Measurements from ENCODE around the gene UBE2E2.

UBE2E2 gene

DNA sequence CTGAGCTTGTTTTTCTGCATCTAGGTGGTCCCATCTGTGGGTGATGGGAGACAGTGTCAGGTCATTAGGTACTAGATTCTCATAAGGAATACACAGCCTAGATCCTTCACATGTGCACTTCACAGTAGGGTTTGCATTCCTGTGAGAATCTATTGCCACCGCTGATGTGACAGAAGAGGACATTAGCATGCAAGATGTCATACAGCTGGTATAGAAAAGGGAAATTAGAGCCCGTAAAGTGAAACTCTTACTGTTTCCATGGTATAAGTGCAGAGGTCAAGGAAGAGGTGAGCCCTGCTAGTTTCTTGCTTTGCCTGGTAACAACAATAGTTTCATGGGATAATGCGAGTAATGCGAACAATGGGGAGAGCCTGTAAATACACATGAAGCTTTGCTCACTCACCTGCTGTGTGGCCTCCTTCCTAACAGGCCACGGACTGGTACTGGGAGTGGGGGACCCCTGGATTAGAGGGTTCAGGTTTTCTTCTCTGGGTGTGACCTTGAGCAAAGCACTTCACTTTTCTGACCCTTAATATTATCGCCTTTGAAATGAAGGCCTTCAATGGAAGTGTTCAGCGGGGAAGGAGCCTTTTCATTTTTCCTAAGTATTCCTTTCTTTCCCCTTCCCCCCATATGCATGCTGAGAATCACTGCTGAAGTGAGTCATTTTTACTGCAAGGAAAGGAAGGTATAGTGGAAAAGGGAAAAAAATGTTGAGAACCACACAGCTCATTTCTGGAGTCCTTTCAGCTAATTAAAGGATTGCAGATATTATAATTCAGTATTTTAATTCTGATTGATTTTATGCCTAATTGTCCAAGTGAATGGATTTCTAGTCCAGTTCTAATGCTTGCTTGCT lies 286.4 kb downstream of the UBE2E2 start:
- DNase-seq = no peak

GRCh38 chr3:23490459-23490858 lies 287.3 kb downstream of the UBE2E2 start:
- DNase-seq = no peak

- DNase-seq = no peak
These were observed 288.9 kb downstream of the UBE2E2 start for GRCh38 chr3:23492057-23492456.

GRCh38 chr3:23493889-23494288 lies 290.8 kb downstream of the UBE2E2 start:
- DNase-seq = no peak

GRCh38 chr3:23494967-23495366 lies 291.8 kb downstream of the UBE2E2 start:
- DNase-seq = no peak

DNA sequence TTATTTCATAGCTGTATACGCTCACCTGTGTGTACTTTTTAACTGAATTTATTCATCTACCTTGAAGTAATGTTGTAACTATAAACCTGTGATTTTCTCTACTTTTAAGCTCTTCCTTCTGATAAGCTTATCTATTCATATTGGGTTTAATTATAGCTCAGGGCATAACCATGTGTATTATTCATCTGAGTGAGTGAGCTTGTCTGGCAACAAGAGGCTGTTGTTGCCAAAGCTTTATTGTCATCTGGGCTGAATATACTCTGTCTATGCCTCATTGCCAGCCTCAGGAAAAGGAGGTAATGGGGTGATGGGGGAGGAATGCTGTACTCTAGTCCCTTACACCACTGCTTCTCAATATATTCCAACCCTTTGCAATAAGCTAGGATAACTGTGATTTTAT lies 292.4 kb downstream of the UBE2E2 start:
- DNase-seq = no peak

- DNase-seq = no peak
These were observed 293.0 kb downstream of the UBE2E2 start for GRCh38 chr3:23496165-23496564.

- no peak for DNase-seq
These were observed 294.0 kb downstream of the UBE2E2 start for GRCh38 chr3:23497156-23497555.

DNA sequence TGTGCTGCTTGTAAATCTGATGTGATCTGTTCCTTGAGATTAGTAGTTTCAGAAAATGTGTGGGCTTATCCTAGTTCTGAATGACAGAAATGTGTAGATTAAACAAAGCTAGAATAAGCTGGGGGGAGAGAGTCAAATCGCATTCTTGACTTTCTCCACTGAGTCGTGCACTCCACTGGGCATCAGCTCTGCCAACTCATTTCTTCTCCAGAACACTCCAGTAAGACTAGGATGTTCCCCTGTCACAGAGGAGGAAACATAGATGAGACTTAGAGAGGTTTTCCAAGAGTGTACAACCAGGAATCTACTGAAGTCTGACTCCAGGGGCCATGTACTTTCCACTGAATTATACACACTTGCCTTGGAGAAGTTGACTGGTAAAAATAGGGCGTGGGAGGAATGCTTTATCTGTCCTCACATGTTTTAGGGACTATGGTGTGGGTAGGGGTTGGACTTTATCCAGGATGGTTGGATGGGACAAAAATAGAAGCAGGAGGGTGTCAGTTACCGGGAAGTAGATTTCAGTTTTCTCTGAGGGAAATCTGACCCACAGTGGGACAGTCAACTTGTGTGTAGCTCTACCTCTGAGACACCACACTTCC lies 298.2 kb downstream of the UBE2E2 start:
- no peak for DNase-seq

GRCh38 chr3:23508464-23508863 lies 305.3 kb downstream of the UBE2E2 start:
- DNase-seq = no peak

- no peak for DNase-seq
These were observed 315.3 kb downstream of the UBE2E2 start for GRCh38 chr3:23518441-23518840.

GRCh38 chr3:23519314-23520208 lies 316.4 kb downstream of the UBE2E2 start:
- DNase-seq = no peak

GRCh38 chr3:23527326-23527725 lies 324.2 kb downstream of the UBE2E2 start:
- no peak for DNase-seq

GRCh38 chr3:23533596-23533995 lies 330.5 kb downstream of the UBE2E2 start:
- no peak for DNase-seq

DNA sequence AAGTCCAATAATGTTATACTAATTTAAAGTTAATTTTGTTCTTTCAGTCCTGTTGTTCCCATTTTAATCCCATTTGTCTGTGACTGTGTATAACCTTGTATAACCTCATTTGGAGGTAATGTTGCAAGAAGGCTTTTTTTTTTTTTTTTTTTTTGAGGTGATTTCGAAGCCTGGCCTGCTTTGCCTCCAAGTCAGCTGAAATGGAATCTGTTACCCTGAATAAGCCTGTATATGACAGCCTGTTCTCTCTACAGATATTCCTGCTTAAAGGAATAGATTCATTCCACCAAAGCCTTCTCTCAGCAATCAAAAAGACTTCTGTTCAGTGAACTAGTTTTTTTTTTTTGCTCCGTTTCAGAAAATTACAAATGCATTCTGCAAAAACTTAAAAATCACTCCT lies 330.9 kb downstream of the UBE2E2 start:
- no peak for DNase-seq

DNA sequence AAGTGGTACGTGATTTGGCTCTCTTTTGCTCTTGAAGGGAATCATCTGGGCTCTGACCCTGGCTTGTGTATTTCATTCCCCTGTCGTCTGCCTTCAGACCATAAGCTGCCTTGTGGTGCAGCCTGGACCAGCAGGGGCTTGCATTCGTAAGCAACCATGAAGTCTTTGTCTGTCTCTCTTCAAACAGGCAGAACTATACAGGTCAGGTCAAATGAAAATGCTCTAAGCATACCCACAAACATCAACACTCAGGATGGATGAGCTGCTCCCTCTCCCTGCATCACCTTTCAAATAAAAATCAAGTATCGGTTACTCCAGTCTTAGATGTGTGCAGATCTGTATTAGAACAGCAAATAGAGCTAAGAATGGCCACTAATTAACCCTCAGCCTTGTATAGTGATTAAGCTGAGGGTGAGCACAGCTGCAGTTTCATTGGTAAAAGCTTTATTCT lies 334.0 kb downstream of the UBE2E2 start:
- no peak for DNase-seq

DNA sequence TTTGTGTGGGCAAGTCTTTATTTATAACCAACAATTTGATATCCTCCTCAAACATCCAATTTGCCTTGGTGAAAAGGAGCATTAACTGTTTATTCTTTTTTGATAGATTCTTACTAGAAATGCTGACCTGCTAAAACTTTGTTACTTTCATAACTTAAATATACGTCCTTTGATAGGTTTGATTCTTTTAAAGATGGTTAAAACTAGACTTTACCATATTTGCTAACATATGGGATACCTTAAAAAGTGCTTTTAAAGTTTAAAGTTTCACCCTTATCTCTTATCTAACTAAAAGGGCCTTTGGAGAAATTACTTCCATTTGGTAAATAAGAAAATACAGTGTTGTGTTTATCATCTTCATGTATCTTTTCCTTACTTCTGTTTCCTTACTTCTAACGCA lies 336.1 kb downstream of the UBE2E2 start:
- no peak for DNase-seq

DNA sequence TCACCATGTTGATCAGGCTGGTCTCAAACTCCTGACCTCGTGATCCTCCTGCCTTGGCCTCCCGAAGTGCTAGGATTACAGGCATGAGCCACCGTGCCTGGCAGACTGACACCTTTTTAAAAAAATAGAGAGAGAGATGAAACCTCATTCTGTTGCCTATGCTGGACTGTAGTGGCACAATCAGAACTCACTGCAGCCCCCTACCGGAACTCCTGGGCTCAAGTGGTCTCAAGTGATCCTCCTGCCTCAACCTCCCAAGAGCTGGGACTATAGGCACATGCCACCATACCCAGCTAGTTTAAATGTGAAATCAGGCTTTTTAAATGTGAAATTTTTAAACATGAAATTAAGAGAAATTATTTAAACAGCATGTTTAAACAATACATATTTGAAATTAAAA lies 337.5 kb downstream of the UBE2E2 start:
- DNase-seq = no peak

DNA sequence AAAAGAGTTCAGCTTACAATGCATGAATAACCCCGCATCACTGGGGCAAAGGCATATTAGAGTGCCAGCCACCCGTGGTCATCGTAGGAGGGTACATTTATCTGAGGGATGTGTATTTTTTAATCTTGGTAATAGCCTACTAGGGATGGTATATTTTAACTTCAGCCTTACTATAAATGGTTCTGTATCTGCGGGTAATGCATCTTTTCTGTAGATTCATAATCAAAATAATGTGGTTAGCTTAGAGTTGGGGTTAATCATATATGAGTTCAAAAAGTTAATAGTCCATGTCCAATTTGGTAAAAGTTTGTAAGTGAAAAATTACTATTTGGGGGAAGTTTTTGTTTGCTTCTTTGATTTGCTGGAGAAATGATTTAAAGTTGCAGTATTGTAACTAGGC lies 339.0 kb downstream of the UBE2E2 start:
- no peak for DNase-seq

DNA sequence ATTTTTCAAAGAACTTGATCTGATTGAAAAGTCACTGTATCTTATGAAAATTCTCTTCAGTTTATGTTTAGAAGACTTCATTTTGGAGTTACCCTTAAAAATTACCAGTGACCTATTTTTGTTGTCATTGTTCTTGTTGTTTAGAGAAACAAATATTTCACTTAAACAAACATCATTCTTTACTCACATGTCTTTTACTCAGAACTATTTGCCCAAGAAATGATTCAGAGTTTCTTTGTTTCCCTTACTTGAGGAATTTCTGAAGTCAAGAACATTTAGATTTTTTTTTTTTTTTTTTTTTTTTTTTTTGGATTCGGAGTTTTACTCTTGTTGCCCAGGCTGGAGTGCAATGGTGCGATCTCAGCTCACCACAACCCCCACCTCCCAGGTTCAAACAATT lies 343.1 kb downstream of the UBE2E2 start:
- no peak for DNase-seq

- DNase-seq = no peak
These were observed 345.0 kb downstream of the UBE2E2 start for GRCh38 chr3:23547905-23548650.

DNA sequence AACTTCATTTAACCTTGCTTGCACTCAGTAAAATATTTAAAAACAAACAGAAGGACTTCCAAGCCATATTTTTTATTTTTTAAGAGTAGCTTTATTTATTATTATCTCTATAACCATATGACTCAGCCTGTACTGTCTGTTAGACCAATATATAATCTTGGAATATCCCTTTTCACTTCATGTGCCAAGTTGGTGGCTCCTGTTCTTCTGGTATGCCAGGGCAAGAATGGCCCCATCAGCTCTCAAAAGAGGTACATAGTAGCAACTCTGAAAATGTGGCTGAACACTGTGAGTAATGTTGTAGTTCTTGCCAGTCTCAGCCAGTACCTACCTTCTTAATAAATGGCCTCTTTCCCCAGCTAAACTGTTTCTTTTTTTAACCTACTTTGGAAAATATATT lies 345.6 kb downstream of the UBE2E2 start:
- DNase-seq = no peak
